SHP77 (cell line): ENCODE results near the gene ITGA11.
A peak's percentile ranks its signal among the peaks of the same experiment; 100 is the strongest.

Experiments used
- DNase-seq, 2 experiments: peaks; one replicate each; lab custom pipeline; 2025; lab: John Stamatoyannopoulos, UW

Gene ITGA11

DNA sequence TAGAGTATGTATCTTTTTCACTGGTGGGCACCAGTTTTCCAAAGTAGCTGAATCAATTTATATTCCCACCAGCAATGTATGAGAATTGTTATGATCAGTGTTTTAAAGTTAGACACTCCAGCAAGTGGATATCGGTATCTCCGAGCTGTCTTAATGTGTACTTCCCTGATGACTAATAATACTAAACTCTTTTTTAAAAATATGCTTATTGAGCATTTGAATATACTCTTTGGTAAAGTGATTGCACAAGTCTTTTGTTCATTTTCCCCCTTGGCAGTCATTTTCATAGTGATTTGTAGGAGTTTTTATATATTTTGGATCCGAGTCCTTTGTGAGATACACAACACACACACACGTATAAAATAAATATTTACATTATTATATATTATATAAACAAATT, 166.9 kb downstream of the ITGA11 start:
- DNase-seq = no peak

DNA sequence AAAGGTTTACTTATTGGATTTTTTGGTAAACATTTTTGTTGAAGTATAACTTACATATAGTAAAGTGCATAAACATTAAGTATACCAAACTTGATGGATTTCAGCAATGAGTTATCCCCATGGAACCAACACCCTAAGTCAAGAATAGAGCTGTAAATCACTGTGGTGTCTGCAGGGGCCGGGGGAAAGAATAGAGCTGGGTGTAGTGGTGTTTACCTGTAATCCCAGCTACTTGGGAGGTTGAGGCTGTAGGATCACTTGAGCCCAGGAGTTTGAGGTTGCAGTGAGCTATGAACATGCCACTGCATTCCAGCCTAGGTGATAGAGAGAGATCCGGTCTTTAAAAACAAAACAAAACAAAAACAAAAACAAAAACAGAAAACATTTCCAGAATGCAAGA, 167.7 kb downstream of the ITGA11 start:
- no peak for DNase-seq

DNA sequence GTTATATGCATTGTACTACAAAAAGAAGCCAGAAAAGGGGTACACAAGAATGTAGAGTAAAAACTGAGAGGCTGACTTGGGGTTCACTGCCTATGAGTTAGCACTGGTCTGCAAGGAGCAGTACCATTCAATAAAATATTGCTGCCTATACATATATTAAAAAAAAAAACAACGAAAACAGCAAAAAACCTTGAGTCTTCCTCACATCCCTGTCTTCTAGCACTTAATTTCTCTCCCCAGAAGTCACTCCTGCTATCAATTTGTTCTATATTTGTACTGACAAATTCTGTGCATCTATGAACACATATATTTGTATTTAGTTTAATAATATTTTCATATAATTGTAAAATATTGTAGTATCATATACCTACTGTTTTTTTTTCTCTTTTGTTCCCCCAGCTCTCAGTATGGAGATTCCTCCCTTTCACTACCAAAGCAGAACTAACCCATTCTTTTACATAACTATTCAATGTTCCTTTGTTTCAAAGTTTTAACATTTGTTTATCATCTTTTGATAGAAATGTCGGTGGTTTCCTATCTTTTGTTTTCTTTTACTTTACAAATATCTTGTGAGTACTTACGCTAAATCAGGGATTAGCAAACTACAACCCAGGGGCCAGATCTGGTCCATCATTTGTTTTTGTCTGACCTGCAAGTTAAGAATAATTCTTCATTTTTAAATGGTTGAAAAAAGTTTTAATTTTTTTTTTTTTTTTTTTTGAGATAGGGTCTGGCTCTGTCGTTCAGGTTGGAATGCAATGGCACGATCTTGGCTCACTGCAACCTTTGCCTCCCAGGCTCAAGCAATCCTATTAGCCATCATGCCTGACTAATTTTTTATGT, 169.2 kb downstream of the ITGA11 start:
- no peak for DNase-seq

DNA sequence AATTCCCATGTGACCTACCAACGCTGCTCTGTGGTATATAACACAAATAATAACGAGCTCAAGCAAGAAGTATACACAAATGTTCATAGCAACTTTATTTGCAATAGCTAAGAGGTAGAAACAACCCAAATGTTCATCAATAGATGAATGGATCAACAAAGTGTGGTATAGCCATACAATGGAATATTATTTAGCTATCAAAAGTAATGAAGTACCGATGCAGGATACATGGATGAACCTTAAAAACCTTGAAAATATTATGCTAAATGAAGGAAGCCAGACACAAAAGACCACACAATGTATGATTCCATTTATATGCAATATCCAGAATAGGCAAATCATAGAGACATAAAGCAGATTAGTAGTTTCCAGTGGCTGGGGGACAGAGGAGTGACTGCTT, 170.0 kb downstream of the ITGA11 start:
- DNase-seq = no peak

DNA sequence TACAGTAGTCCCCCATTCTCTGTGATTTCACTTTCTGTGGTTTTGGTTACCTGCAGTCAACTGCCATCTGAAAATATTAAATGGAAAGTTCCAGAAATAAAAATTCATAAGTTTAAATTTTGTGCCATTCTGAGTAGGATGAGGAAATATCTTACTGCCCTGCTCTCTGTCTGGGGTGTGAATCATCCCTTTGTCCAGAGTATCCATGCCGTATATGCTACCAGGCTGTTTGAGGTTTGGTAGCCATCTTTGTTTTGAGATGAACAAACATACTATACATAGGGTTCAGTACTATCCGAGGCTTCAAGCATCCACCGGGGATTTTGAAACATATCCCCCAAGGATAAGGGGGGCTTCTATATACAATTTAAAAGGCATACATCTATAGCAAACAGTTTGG, 170.7 kb downstream of the ITGA11 start:
- DNase-seq = no peak

DNA sequence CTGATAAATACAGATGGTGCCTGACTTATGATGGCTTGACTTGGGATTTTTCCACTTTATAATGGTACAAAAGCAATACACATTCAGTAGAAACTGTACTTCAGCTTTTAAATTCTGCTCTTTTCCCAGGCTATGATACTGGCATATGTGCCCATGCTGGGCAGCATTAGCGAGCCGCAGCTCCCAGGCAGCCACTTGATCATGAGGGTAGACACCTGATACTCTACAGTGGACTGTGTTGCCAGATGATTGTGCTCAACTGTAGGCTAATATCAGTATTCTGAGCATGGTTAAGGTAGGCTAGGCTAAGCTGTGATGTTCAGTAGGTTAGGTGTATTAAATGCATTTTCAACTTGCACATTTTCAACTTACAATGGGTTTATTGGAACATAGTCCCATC, 172.1 kb downstream of the ITGA11 start:
- peak in 1 of 2 experiments; percentile 20 for DNase-seq

DNA sequence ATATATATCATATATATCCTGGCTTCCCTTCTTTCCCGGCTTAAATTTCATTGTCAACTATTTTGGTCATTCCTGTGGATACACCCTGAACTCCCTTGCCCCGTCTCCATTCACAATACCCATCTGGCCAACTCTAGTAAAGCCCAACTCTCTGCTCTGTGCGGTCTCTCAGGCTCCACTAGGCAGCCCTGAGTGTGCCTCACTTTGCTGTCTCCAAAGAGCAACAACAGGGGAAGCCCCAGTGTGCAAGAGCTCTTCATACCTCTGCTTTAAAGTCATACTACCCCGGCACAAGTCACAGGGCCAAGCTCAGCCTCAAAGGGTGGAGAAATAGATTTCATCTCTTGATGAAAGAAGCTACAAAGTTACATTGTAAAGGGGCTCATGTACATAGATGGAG, 173.3 kb downstream of the ITGA11 start:
- no peak for DNase-seq

DNA sequence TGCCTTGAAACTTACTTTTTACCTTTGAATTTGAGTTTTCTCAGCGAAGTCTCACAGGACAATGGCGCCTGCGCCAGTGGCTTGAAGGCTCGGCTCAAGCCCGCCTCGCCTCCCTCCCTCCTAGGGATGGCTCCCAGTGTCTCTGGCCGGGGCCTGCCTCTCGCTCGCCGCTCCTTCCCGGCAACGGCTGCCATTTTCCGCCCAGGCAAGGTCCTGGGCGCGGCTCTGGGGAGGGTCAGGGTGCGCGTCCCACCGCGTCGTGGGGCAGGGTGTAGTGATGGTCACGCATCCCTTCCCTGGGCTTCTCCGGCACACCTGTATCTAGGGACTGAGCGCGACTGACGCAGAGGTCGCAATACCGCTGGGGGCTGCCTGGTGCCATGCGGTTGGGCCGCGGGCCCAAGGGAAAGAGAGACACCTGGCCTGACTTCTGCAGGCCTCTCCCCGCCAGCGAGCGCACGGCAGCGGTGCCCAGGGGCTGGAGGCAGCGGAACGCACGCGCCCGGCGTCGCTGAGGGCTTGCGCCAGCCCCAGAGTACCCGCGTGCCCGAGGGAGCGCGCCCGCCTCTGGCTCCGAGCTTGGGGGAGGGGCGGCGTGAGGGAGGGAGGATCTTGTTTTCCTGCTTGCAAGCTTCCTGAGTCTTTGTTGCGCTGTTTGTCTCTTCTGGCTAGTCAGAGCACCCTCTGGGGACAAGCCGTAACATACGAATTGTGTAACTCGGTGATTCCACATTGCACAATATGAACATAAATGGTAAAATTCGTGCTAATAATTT, 175.1 kb downstream of the ITGA11 start:
- peak; percentile 76 to 91 for DNase-seq

DNA sequence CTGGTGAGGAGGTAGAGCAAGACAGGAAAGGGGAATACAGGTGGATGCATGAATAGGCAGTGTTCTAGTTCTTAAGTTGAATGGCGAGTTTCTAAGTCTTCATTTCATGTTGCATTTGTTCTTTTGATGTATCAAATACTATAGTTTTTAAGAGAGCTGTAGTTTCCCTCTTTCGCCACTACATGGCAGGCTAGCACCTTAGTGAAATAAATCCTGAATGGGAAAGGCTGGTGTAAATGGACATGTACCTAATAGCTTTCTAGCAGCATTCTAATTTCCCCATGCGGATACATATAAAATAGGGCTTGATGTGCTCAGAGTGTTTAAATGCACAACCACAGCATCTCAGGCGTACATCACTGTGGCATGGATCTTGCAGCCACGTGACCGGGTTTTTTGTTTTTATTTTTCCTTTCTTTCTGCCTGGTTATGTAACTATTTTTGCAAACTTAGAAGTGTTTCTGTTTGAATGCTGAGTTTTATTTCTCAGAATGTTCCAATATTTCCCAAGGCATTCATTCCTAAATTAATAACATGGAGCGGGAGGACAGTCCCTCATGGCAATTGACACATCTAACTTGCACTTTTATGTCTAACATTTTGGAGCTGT, 178.9 kb downstream of the ITGA11 start:
- DNase-seq = peak; percentile 73 to 75

DNA sequence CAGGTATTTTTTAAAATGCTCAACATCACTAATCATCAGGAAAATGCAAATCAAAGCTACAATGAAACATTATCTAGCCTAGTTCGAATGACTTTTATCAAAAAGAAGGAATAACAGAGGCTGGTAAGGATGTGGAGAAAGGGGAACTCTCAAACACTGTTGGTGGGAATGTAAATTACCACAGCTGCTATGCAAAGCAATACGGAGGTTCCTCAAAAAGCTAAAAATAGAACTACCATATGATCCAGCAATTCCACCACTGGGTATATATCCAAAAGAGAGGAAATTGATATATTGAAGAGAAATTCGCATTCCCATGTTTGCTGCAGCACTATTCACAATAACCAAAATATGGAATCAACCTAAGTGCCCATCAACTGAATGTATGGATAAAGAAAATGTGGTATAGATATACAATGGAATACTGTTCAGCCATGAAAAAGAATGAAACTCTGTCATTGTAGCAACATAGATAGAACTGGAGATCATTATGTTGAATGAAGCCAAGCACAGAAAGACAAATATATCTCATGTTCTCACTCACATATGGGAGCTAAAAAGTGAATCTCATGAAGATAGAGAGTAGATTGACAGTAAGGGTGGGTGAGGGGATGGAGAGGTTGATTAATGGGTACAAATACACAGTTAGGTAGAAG, 182.8 kb downstream of the ITGA11 start:
- no peak for DNase-seq
